ENCODE measurements around the gene HIVEP1.

DNA sequence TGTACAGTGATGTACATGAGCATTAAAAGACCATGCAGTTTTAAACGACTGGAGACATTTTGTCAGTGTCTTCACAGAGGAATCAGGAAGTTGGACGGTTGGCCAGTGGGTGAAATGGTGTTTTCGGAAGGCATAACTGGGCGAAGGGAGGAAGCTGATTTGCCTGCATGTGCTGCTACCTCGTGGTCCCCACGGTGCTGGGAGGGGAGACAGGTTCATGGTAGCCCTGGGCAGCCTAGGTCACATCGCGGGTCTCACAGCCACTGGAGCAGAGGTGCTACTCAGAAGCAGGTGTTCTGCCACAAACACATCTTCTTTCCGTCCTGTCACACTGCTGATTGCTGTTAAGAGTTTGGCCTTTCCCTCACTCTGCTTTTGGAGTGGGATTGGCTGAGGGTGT lies 35.2 kb downstream of the HIVEP1 start:
- TF ChIP-seq, protein P1, sequence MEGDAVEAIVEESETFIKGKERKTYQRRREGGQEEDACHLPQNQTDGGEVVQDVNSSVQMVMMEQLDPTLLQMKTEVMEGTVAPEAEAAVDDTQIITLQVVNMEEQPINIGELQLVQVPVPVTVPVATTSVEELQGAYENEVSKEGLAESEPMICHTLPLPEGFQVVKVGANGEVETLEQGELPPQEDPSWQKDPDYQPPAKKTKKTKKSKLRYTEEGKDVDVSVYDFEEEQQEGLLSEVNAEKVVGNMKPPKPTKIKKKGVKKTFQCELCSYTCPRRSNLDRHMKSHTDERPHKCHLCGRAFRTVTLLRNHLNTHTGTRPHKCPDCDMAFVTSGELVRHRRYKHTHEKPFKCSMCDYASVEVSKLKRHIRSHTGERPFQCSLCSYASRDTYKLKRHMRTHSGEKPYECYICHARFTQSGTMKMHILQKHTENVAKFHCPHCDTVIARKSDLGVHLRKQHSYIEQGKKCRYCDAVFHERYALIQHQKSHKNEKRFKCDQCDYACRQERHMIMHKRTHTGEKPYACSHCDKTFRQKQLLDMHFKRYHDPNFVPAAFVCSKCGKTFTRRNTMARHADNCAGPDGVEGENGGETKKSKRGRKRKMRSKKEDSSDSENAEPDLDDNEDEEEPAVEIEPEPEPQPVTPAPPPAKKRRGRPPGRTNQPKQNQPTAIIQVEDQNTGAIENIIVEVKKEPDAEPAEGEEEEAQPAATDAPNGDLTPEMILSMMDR (conservative IDR thresholded peaks at IDR 0.05; ENCODE audit: low read depth, low read length), result no peak
- no peak for TF ChIP-seq EZH2 (IDR thresholded peaks at IDR 0.05; ENCODE audit: low read length, unreplicated experiment)
